Activated naive CD8-positive, alpha-beta T cell treated with anti-CD3 and anti-CD28 coated beads for 36 hours (primary cell): ENCODE data around the gene IGF2R. TPM values are rescaled to one million over a fixed set of nuclear protein-coding genes. Genes with fewer than 3 reads are reported as not detected.
"Not testable (repeated sequence)": the region's sequence is repeated elsewhere in the genome, so short reads cannot be mapped to it uniquely, and the experiment has no call there.

Experiments used
- DNase-seq: peaks from one replicate; pipeline ENCODE4 v3.0.0; 2021
- H3K27ac Mint-ChIP-seq: one replicate; pipeline ENCODE4 v1.8.0; 2022; ENCODE audit warnings: mild to moderate bottlenecking, moderate library complexity, mixed read lengths
- H3K27me3 Mint-ChIP-seq: one replicate; pipeline ENCODE4 v1.8.0; 2022; ENCODE audit warnings: mild to moderate bottlenecking, mixed read lengths
- H3K36me3 Mint-ChIP-seq: one replicate; pipeline ENCODE4 v1.8.0; 2021; ENCODE audit warnings: mild to moderate bottlenecking, mixed read lengths
- H3K4me1 Mint-ChIP-seq: one replicate; pipeline ENCODE4 v1.8.0; 2021; ENCODE audit warnings: mixed read lengths
- H3K4me3 Mint-ChIP-seq: one replicate; pipeline ENCODE4 v1.8.0; 2022; ENCODE audit warnings: mild to moderate bottlenecking, moderate library complexity, mixed read lengths
- H3K9me3 Mint-ChIP-seq: one replicate; pipeline ENCODE4 v1.8.0; 2022; ENCODE audit warnings: mixed read lengths
- total RNA-seq, 2 experiments: library from RNA; stranded (reverse); gene quantifications; one replicate each; pipeline ENCODE4 v1.2.3, GENCODE V29; 2021

IGF2R gene
- total RNA-seq, 2 experiments from 2014 or later: 74.9 to 77.7 TPM

DNA sequence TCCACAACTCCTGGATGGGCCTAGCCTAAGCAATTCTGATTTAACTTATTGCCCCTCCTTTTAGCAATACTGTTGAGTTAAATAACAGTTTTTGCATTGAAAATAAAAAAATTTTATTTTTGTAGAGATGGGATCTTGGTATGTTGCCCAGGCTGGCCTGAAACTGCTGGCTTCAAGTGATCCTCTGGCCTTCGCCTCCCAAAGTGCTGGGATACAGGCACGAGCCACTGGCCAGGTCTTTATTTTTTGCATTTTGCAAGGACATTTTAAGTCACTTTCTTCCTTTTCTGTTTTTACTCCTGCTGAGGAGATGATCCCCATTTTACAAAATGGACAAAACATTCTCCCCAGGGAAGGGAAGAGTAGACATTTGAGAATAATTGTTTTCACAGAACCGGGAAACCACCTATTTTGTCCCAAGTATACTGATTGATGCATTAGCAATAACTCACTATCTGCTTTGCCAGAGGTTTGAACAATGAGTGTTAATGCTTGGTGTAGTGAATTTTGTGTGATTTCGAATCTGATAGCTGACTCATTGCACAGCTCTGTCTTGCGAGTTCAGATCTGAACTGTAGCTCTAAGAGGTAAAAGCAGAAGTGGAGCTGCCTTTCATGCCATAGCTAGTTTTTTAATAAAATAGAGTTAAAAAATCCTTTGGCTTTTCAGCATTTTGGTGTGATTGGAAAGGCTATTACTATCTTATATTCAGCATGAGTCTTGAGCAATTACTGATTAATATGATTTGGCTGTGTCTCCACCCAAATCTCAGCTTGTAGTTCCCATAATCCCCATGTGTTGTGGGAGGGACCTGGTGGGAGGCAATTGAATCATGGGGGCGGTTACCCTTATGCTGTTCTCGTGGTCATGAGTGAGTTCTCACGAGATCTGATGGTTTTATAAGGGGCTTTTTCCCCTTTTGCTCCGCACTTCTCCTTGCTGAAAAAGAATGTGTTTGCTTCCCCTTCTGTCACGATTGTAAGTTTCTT lies 20.9 kb downstream of the IGF2R start:
- H3K36me3 Mint-ChIP-seq: peaks cover 50% of the 10 kb centered on the region
- peaks cover 15% of the 10 kb centered on the region for H3K9me3 Mint-ChIP-seq
- H3K27me3 Mint-ChIP-seq: no peaks in the 10 kb centered on the region
- peaks cover 63% of the 10 kb centered on the region for H3K4me1 Mint-ChIP-seq
- H3K27ac Mint-ChIP-seq: peak overlapping the region; percentile 20
- no peak for DNase-seq
- H3K4me3 Mint-ChIP-seq: peak overlapping the region; percentile 18

- Mint-ChIP-seq H3K27ac (no peak overlapping the region), H3K4me3 (no peak overlapping the region), H3K27me3 (no peaks in the 10 kb centered on the region), H3K36me3 (peaks cover 68% of the 10 kb centered on the region), H3K9me3 (peaks cover 19% of the 10 kb centered on the region), H3K4me1 (peaks cover 59% of the 10 kb centered on the region)
- no peak for DNase-seq
These were observed 23.5 kb downstream of the IGF2R start for GRCh38 chr6:159992366-159992765.

GRCh38 chr6:159995405-159995804 lies 26.5 kb downstream of the IGF2R start:
- H3K4me3 Mint-ChIP-seq: no peak overlapping the region
- DNase-seq: no peak
- H3K36me3 Mint-ChIP-seq: peaks cover 84% of the 10 kb centered on the region
- H3K27me3 Mint-ChIP-seq: no peaks in the 10 kb centered on the region
- no peak overlapping the region for H3K27ac Mint-ChIP-seq
- peaks cover 19% of the 10 kb centered on the region for H3K9me3 Mint-ChIP-seq
- H3K4me1 Mint-ChIP-seq: peaks cover 65% of the 10 kb centered on the region

DNA sequence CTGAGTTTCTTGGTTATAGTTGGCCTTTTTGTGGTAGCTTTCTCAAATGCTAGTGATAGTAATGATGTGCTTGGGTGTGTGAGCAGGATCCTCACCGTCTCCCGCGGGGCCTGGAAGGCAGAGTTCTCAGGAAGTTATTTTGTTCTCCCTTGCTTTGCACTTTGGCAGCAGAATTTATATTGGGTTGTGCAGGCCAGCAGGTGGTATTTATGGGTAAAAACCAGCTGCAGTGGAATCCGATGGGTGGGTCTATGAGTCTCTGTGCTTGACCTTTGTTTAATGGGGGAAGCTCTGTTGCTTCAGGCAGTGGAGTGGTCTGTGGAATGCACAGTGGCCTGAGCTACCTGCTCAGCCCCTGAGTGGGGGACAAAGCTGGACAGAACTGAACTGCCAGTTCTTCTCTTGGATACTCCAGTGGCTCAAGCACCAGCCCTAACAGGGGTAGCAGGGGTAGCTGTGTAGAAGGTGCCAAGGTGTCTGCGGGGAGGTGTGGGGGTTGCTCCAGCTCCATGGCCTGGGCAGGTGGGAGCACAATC lies 27.3 kb downstream of the IGF2R start:
- Mint-ChIP-seq H3K4me1 (peaks cover 63% of the 10 kb centered on the region), H3K27me3 (no peaks in the 10 kb centered on the region), H3K36me3 (peaks cover 85% of the 10 kb centered on the region), H3K27ac (peak overlapping the region; percentile 31), H3K9me3 (peaks cover 20% of the 10 kb centered on the region), H3K4me3 (no peak overlapping the region)
- DNase-seq: no peak

GRCh38 chr6:159996626-159997497 lies 28.0 kb downstream of the IGF2R start:
- H3K4me3 Mint-ChIP-seq: no peak overlapping the region
- peaks cover 20% of the 10 kb centered on the region for H3K9me3 Mint-ChIP-seq
- DNase-seq: no peak
- H3K4me1 Mint-ChIP-seq: peaks cover 58% of the 10 kb centered on the region
- peaks cover 80% of the 10 kb centered on the region for H3K36me3 Mint-ChIP-seq
- H3K27ac Mint-ChIP-seq: no peak overlapping the region
- H3K27me3 Mint-ChIP-seq: no peaks in the 10 kb centered on the region

DNA sequence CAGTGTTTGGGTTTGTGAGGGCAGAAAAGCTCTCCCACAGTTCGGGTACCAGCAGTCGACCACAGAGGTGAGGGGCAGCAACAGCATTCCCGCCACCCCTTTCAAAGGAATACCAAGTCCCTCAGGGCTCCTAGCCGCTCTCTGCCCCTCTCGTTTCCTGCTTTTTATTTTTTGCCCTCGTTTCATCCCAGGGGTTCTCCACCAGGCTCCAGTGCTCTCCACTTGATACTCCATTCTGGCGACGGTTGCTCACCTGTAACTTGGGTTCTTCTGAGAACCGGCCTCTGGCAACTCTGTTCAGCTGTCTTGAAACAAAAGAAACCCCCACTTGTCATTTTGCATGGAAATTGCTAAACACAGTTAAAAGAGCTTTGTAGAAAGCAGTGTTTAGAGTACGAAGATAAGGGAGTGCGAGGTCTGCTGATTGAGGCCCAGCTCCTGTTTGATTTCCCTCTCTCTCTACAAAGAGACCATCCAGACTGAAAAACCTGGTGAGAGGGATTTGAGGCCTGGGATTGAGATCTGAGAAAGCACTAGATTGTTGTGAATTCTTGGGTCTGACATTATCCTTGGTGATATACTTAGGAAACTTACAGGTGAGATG lies 28.7 kb downstream of the IGF2R start:
- no peak for DNase-seq
- Mint-ChIP-seq H3K9me3 (peaks cover 19% of the 10 kb centered on the region), H3K4me3 (no peak overlapping the region), H3K4me1 (peaks cover 58% of the 10 kb centered on the region), H3K27me3 (no peaks in the 10 kb centered on the region), H3K27ac (peak overlapping the region; percentile 35), H3K36me3 (peaks cover 77% of the 10 kb centered on the region)

DNA sequence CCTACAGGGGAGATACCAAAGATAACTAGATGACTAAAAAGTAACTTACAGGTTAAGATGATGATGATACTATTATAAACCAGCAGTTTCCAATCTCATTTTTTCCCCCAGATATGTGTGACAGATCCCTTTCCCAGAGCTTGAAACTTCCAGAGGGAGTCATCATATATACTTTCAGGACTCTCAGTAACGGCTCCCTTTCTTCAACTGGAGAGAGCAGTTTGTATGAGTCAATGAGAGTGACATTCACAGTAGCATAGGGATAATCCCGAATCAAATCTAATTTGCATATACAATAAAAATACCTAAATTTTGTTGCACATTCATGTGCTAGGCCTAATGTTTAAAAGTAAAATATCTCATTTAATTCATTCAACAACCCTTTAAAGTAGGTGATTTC lies 29.7 kb downstream of the IGF2R start:
- Mint-ChIP-seq H3K4me3 (no peak overlapping the region), H3K36me3 (peaks cover 68% of the 10 kb centered on the region), H3K9me3 (peaks cover 16% of the 10 kb centered on the region), H3K27ac (peak overlapping the region; percentile 69), H3K27me3 (no peaks in the 10 kb centered on the region), H3K4me1 (peaks cover 51% of the 10 kb centered on the region)
- DNase-seq: no peak

GRCh38 chr6:159999240-159999671 lies 30.4 kb downstream of the IGF2R start:
- H3K27me3 Mint-ChIP-seq: no peaks in the 10 kb centered on the region
- peaks cover 12% of the 10 kb centered on the region for H3K9me3 Mint-ChIP-seq
- H3K4me3 Mint-ChIP-seq: peak overlapping the region; percentile 44
- H3K27ac Mint-ChIP-seq: peak overlapping the region; percentile 69
- H3K36me3 Mint-ChIP-seq: peaks cover 66% of the 10 kb centered on the region
- H3K4me1 Mint-ChIP-seq: peaks cover 47% of the 10 kb centered on the region
- no peak for DNase-seq

- H3K27me3 Mint-ChIP-seq: no peaks in the 10 kb centered on the region
- no peak for DNase-seq
- peaks cover 41% of the 10 kb centered on the region for H3K4me1 Mint-ChIP-seq
- H3K36me3 Mint-ChIP-seq: peaks cover 64% of the 10 kb centered on the region
- peaks cover 3% of the 10 kb centered on the region for H3K9me3 Mint-ChIP-seq
- H3K4me3 Mint-ChIP-seq: no peak overlapping the region
- H3K27ac Mint-ChIP-seq: no peak overlapping the region
These were observed 31.4 kb downstream of the IGF2R start for GRCh38 chr6:160000280-160000704.

- Mint-ChIP-seq H3K36me3 (peaks cover 58% of the 10 kb centered on the region), H3K4me1 (peaks cover 39% of the 10 kb centered on the region)
- H3K27ac Mint-ChIP-seq: not testable (repeated sequence)
These were observed 32.1 kb downstream of the IGF2R start for GRCh38 chr6:160000893-160001427.

DNA sequence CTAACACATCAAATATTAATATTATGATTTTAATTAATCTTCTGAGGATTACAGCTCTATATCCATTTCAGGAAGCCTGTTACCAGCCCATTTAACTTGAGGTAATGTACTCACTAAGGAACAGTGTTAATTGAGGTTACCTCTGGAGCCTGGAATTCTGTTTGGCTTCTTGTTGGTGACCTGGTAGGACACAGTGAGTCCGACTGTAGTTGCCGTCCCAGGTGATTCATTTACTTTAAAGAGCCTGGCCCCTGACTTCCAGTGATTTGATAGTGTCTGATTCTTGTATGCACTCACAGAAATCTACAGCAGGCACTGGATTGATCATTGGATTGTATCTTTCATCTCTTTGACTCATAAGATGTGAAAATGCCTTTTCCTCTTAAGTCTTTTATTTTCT lies 34.0 kb downstream of the IGF2R start:
- Mint-ChIP-seq H3K4me3 (no peak overlapping the region), H3K27me3 (no peaks in the 10 kb centered on the region), H3K36me3 (peaks cover 54% of the 10 kb centered on the region), H3K9me3 (peaks cover 3% of the 10 kb centered on the region), H3K4me1 (peaks cover 40% of the 10 kb centered on the region), H3K27ac (no peak overlapping the region)
- DNase-seq: no peak

More at GRCh38 chr6:160000893-160001427, 32.1 kb downstream of the IGF2R start:
- H3K4me3 Mint-ChIP-seq, DNase-seq, H3K9me3 Mint-ChIP-seq, H3K27me3 Mint-ChIP-seq: not testable (repeated sequence)

GRCh38 chr6:160004018-160004417 lies 35.1 kb downstream of the IGF2R start:
- Mint-ChIP-seq H3K4me3 (no peak overlapping the region), H3K27me3 (no peaks in the 10 kb centered on the region), H3K9me3 (peaks cover 3% of the 10 kb centered on the region), H3K27ac (peak overlapping the region; percentile 1), H3K36me3 (peaks cover 50% of the 10 kb centered on the region), H3K4me1 (peaks cover 33% of the 10 kb centered on the region)
- no peak for DNase-seq

DNA sequence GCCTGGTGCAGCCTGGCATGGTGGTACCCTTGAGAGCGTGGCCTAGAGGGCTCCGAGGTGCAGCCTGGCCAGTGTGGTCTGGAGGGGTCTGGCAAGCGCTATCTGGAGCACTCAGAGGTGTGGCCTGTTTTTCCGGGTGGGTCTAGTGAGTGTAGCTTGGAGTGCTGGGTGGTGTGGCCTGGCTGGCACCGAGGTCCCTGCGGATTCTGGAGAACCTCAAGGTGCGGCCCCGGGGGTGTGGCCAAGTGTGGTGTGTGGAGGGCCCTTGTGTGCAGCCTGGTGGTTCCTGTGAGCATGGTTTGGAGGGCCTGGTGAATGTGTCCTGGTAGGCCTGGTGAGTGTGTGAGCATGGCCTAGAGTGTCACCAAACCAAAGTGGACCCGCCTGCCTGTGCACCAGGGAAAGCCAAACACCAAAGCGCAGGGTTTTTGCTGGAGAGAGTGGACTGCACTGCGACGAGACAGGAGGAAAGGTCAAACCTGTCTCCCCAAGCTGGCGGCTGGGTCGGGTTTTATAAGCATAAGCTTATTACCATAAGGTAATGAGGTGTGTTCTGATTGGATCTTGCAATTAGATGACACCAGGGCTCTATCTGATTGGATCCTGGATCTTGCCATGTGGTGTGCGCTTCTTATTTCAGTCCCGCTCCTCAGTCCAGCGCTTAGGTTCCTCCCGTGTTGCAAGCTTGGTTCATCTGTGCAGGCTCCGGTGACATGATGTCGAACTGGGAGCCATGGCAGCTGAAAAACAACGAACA lies 35.7 kb downstream of the IGF2R start:
- H3K27me3 Mint-ChIP-seq: no peaks in the 10 kb centered on the region
- no peak for DNase-seq
- H3K27ac Mint-ChIP-seq: peak overlapping the region; percentile 1
- H3K4me1 Mint-ChIP-seq: peaks cover 27% of the 10 kb centered on the region
- peaks cover 46% of the 10 kb centered on the region for H3K36me3 Mint-ChIP-seq
- peaks cover 3% of the 10 kb centered on the region for H3K9me3 Mint-ChIP-seq
- H3K4me3 Mint-ChIP-seq: no peak overlapping the region

DNA sequence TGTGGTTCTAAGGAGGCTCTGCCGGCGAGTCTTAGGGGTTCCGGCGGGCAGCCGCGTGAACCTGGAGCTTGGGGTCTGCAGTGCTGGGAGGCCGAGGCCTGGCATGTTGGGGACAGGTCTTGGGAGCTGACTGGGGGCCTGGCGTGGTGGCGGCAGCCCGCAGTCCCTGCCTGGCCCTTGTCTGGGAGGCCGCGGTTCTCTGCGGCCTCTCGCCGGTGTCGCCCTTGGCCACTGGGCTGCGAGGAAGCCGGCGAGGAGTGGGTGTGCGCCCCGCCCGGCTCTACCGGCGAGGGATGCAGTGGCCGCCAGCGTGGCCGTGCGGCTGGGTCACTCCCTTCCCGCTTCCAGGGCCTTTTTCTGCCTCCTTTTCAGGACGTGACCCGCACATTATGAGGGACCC lies 36.3 kb downstream of the IGF2R start:
- peaks cover 21% of the 10 kb centered on the region for H3K4me1 Mint-ChIP-seq
- no peak overlapping the region for H3K27ac Mint-ChIP-seq
- no peak for DNase-seq
- peaks cover 3% of the 10 kb centered on the region for H3K9me3 Mint-ChIP-seq
- no peaks in the 10 kb centered on the region for H3K27me3 Mint-ChIP-seq
- peaks cover 42% of the 10 kb centered on the region for H3K36me3 Mint-ChIP-seq
- no peak overlapping the region for H3K4me3 Mint-ChIP-seq
